Breast epithelium (tissue), 4 donors: ENCODE measurements around the gene CCDC83. TPM values are rescaled to one million over a fixed set of nuclear protein-coding genes. Genes with fewer than 3 reads are reported as not detected.

ENCODE experiments used
- DNase-seq, 2 donors: peaks; one replicate each; pipeline ENCODE4 v3.0.0-alpha.2; 2019; ENCODE audit warnings: low spot score in 2 of 2
- H3K27ac ChIP-seq, 2 donors: fragments of 200-600 bp; sonication (generic) in 1 of 2; one replicate each; pipeline ENCODE4 v1.5.1; 2016 to 2019; ENCODE audit warnings: mild to moderate bottlenecking in 1 of 2
- H3K27me3 ChIP-seq, 2 donors: fragments of 200-600 bp; sonication (generic) in 1 of 2; one replicate each; pipeline versions ENCODE4 v1.5.1 to v1.6.0; 2017 to 2019; ENCODE audit warnings: control low read depth in 1 of 2, mild to moderate bottlenecking in 1 of 2
- H3K36me3 ChIP-seq: fragments of 200-600 bp; one replicate; pipeline ENCODE4 v1.5.1; 2019
- H3K4me1 ChIP-seq, 2 donors: fragments of 200-600 bp; sonication (generic); one replicate each; pipeline ENCODE4 v1.5.1; 2016 to 2019; ENCODE audit warnings: control low read depth in 1 of 2
- H3K4me3 ChIP-seq, 3 donors: fragments of 200-600 bp; sonication (generic); 1 replicate in 2 of 3; 2 replicates in 1 of 3; pipeline ENCODE4 v1.5.1; 2016 to 2019; ENCODE audit warnings: mild to moderate bottlenecking in 3 of 3, moderate library complexity in 2 of 3
- H3K9me3 ChIP-seq, 2 donors: fragments of 200-600 bp; sonication (generic) in 1 of 2; one replicate each; pipeline ENCODE4 v1.5.1; 2016 to 2019; ENCODE audit warnings: control low read depth in 1 of 2
- POLR2A ChIP-seq: fragments of 450-650 bp; IDR thresholded peaks from one replicate; pipeline ENCODE4 v1.6.1; 2016; ENCODE audit warnings: antibody characterized with exemption, mild to moderate bottlenecking, moderate library complexity
- POLR2AphosphoS5 ChIP-seq, 3 donors: sonication (generic); formaldehyde crosslinking; IDR thresholded peaks; one replicate each; pipeline ENCODE4 v1.6.1; 2017; ENCODE audit warnings: antibody characterized with exemption in 3 of 3
- intact Hi-C: fragments of 100-400 bp; cut with DNase I; formaldehyde crosslinking; loops from one replicate; pipeline ENCODE4 v1.15.1; 2023; ENCODE audit warnings: low total_unique reads
- total RNA-seq, 3 donors: library from RNA; depleted of rRNA; stranded (reverse); fragments of >200 nt; gene quantifications; one replicate each; pipeline ENCODE4 v1.1.0, GENCODE V29; 2016
- TF ChIP-seq, protein P1 (sequence below), 3 donors: fragments of 450-650 bp; IDR thresholded peaks; one replicate each; pipeline ENCODE4 v1.5.1; 2016 to 2017; ENCODE audit warnings: antibody characterized with exemption in 3 of 3, mild to moderate bottlenecking in 3 of 3, moderate library complexity in 3 of 3

The CCDC83 gene
- total RNA-seq, 3 donors from 2014 or later = 0.33 TPM; not detected in 2

DNA sequence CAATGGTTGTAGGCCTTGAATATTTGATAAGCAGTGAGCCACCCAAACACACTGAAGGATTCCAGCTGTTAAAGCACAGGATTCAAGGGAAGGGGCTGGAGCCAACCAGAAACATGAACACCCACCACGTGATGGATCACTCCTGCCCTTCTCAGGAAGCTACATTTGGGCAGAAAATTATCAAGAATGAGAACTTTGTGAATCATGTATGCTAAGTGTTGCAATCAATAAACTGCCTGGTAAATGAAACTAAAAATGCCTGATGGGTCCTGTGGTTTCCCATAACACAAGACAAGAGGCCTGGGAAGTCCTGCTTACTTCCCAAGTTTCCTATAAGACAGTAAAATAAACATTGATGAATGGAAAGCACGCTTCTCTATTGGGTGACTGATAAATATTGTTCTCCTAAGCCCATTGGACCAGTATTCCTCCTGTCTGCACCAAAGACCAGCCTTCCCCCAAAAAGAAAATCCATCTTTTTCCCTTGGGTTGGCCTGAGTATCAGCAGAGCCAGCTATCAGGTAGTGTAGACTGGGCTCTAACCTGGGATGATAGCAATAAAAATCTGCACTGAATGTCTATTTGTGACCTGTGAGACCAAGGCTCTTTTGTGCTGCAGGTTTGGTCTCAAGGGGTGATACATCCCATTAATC is 98.4 kb downstream of the CCDC83 start:
- Histone ChIP-seq H3K27me3 (no peaks in the 10 kb centered on the region), H3K9me3 (no peaks in the 10 kb centered on the region), H3K4me3 (no peak overlapping the region), H3K36me3 (peaks cover 4% of the 10 kb centered on the region), H3K27ac (no peak overlapping the region), H3K4me1 (no peaks in the 10 kb centered on the region)
- intact Hi-C loops = no loop called here
- no peak for TF ChIP-seq POLR2A
- no peak for TF ChIP-seq POLR2AphosphoS5 (IDR thresholded peaks at IDR 0.05)
- TF ChIP-seq, protein P1, sequence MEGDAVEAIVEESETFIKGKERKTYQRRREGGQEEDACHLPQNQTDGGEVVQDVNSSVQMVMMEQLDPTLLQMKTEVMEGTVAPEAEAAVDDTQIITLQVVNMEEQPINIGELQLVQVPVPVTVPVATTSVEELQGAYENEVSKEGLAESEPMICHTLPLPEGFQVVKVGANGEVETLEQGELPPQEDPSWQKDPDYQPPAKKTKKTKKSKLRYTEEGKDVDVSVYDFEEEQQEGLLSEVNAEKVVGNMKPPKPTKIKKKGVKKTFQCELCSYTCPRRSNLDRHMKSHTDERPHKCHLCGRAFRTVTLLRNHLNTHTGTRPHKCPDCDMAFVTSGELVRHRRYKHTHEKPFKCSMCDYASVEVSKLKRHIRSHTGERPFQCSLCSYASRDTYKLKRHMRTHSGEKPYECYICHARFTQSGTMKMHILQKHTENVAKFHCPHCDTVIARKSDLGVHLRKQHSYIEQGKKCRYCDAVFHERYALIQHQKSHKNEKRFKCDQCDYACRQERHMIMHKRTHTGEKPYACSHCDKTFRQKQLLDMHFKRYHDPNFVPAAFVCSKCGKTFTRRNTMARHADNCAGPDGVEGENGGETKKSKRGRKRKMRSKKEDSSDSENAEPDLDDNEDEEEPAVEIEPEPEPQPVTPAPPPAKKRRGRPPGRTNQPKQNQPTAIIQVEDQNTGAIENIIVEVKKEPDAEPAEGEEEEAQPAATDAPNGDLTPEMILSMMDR (IDR thresholded peaks at IDR 0.05) = no peak
- no peak for DNase-seq

DNA sequence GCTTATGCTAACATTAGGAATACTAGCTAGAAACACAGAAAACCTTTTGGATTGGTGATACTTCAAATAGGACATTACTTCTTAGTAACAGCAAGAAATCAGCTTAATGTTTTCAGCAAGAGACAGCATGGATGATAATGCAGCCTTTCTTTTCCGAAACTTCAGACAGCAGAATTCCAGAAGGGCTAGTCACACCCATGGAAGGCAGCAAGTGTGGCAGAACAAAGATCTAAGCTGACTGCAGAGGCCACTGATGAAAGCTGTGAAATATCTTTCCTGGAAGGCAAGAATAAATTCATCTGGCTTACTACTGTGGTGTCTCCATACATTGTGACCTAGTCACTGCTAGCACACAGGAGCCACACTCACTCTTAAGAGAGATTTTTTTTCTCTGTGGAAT is 100.3 kb downstream of the CCDC83 start:
- no peak for DNase-seq
- no peak for TF ChIP-seq POLR2AphosphoS5 (IDR thresholded peaks at IDR 0.05)
- TF ChIP-seq POLR2A = no peak
- TF ChIP-seq, protein P1 (IDR thresholded peaks at IDR 0.05) = no peak
- Histone ChIP-seq H3K27ac (no peak overlapping the region), H3K4me3 (no peak overlapping the region), H3K36me3 (peaks cover 6% of the 10 kb centered on the region), H3K4me1 (no peaks in the 10 kb centered on the region), H3K9me3 (no peaks in the 10 kb centered on the region), H3K27me3 (no peaks in the 10 kb centered on the region)
- intact Hi-C loops = no loop called here

DNA sequence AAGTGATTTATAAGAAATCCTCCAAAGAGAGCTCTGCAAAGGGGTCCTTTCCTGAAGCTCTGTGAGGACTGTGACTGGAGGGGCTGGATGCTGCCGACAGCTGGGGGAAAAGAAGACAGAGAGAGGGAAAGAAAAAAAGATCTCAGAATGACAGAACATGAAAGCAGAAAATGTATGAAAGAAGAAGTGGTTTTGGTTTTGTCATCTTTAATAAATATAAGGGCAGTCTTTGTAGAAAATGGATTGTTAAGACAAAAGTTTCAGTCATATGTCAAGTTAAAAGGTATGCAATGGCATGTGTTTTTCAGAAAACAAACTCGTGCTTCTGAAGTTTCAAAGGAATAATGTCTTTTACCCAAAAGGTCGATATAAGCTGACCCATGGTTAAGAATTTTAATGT is 105.5 kb downstream of the CCDC83 start:
- intact Hi-C loops = no loop called here
- no peak overlapping the region for H3K27ac ChIP-seq
- no peak overlapping the region for H3K4me3 ChIP-seq
- H3K9me3 ChIP-seq = no peaks in the 10 kb centered on the region
- no peak for TF ChIP-seq POLR2A
- TF ChIP-seq, protein P1 (IDR thresholded peaks at IDR 0.05) = no peak
- TF ChIP-seq POLR2AphosphoS5 (IDR thresholded peaks at IDR 0.05) = no peak
- no peaks in the 10 kb centered on the region for H3K27me3 ChIP-seq
- H3K36me3 ChIP-seq = peaks cover 6% of the 10 kb centered on the region
- no peaks in the 10 kb centered on the region for H3K4me1 ChIP-seq
- DNase-seq = no peak

DNA sequence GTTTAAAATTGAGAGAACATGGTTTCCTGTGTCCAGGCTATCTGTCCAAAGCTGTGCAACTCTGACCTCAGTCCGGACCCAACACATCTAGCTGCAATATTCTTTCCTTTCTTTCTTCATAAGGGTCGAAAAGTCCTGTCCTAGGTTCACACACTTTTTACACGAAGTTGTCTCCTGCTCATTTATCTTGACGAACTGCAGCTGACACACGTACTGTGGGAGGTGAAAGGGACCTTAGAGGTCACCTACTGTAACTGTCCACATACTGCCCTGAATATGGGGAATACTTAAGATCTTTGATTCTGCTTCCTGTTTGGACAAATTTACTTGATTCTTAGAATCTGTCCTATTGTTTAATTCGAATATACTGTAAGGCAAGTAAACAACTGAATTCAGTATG is 105.9 kb downstream of the CCDC83 start:
- no peaks in the 10 kb centered on the region for H3K27me3 ChIP-seq
- TF ChIP-seq POLR2AphosphoS5 (IDR thresholded peaks at IDR 0.05) = no peak
- TF ChIP-seq, protein P1 (IDR thresholded peaks at IDR 0.05) = no peak
- intact Hi-C loops = no loop called here

DNA sequence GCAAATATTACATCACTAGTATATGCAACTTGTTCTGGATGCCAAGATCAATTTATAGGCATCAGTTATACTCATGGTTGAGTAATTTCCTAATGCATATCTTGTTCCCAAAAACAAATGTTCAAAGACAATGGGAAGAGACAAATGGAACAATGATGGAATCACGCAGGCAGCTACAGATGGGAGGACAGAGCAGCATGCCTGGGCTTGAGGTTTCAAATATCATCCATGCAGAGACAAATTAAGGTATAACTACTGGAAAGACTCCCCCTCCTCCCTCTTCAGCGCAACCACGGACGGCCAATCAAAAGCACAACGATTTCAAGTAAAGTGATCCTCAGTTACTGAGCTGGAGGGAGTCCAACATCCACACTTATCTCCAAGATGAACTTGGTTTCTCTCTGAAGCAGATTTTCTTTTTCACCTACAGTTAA is 106.8 kb downstream of the CCDC83 start:
- DNase-seq = no peak
- no peak overlapping the region for H3K4me3 ChIP-seq
- no peak overlapping the region for H3K27ac ChIP-seq
- no peaks in the 10 kb centered on the region for H3K27me3 ChIP-seq
- H3K9me3 ChIP-seq = no peaks in the 10 kb centered on the region
- H3K4me1 ChIP-seq = no peaks in the 10 kb centered on the region
- TF ChIP-seq, protein P1 (IDR thresholded peaks at IDR 0.05) = no peak
- no peak for TF ChIP-seq POLR2A
- TF ChIP-seq POLR2AphosphoS5 (IDR thresholded peaks at IDR 0.05) = no peak
- intact Hi-C loops = no loop called here
- peaks cover 6% of the 10 kb centered on the region for H3K36me3 ChIP-seq

More for the DNA sequence above, 105.9 kb downstream of the CCDC83 start:
- Histone ChIP-seq H3K4me1 (no peaks in the 10 kb centered on the region), H3K27ac (no peak overlapping the region), H3K4me3 (no peak overlapping the region), H3K9me3 (no peaks in the 10 kb centered on the region), H3K36me3 (peaks cover 6% of the 10 kb centered on the region)
- DNase-seq = no peak
